Measurements from ENCODE around the gene NEMP1.

DNA sequence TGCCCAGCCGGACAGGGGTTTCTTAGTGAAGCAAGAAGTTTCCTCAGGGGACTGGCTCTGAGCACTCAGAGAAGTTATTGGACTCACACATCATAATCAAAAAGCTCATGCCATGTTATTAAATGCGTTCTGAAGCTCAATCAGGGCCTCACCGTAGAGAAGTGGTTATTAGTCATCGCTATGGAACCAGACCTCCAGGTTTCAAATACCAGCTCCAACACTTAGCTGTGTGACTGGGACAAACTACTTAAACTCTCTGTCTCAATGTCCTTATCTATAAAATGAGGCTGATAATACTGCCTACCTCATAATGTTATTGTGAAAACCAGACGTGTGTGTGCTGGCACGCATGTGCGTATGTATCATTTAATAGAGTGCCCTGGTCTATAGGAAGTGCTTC is 25.3 kb upstream of the NEMP1 start:
- TF ChIP-seq ZNF274 (IDR thresholded peaks at IDR 0.05; ENCODE audit: low read depth, low read length) (no peak), SUZ12 (IDR thresholded peaks at IDR 0.05; ENCODE audit: extremely low read depth, insufficient read depth, insufficient read length) (no peak)
